CD14-positive monocyte (primary cell): ENCODE data around the gene HAGHL. TPM values are rescaled to one million over a fixed set of nuclear protein-coding genes. Genes with fewer than 3 reads are reported as not detected.

Source experiments
- DNase-seq, 3 donors: peaks; one replicate each; pipeline ENCODE4 v3.0.0-alpha.2; 2011 to 2022
- H2AFZ ChIP-seq: 2 replicates; pipeline ENCODE4 v1.6.0; 2012; ENCODE audit warnings: mild to moderate bottlenecking, low read depth, low read length, inconsistent platforms; ENCODE audit not compliant: insufficient read depth, poor library complexity, severe bottlenecking
- H3K27ac ChIP-seq, 2 donors: 1 replicate in 1 of 2; 2 replicates in 1 of 2; pipeline ENCODE4 v1.5.1; 2012 to 2013; ENCODE audit warnings: low read length in 2 of 2, control low read depth in 1 of 2, inconsistent platforms in 1 of 2, low read depth in 1 of 2, mild to moderate bottlenecking in 1 of 2
- H3K27me3 ChIP-seq, 2 donors: one replicate each; pipeline versions ENCODE4 v1.6.0 to v1.6.1; 2011 to 2013; ENCODE audit warnings: low read length in 2 of 2; ENCODE audit not compliant: control insufficient read depth in 2 of 2, insufficient read depth in 2 of 2
- H3K36me3 ChIP-seq, 2 donors: replicated peaks in 1 of 2; 1 replicate in 1 of 2; 2 replicates in 1 of 2; pipeline versions ENCODE4 v1.5.1 to v1.6.1; 2012 to 2013; ENCODE audit warnings: low read length in 2 of 2, control low read depth in 1 of 2, inconsistent platforms in 1 of 2, mild to moderate bottlenecking in 1 of 2; ENCODE audit not compliant: insufficient read depth in 2 of 2, control insufficient read depth in 1 of 2
- H3K4me1 ChIP-seq, 2 donors: 1 replicate in 1 of 2; 2 replicates in 1 of 2; pipeline versions ENCODE4 v1.5.1 to v1.6.1; 2012 to 2013; ENCODE audit warnings: low read length in 2 of 2, control low read depth in 1 of 2, inconsistent platforms in 1 of 2, mild to moderate bottlenecking in 1 of 2, moderate library complexity in 1 of 2; ENCODE audit not compliant: insufficient read depth in 2 of 2, control insufficient read depth in 1 of 2
- H3K4me2 ChIP-seq: replicated peaks from 2 replicates; pipeline ENCODE3; 2012; ENCODE audit warnings: low read length, moderate library complexity, mild to moderate bottlenecking; ENCODE audit not compliant: poor library complexity, severe bottlenecking; ENCODE audit errors: extremely low read depth
- H3K4me3 ChIP-seq, 3 experiments: fragments of 200-600 bp in 1 of 3; sonication (generic) in 1 of 3; replicated peaks in 1 of 3; 1 replicate in 2 of 3; 2 replicates in 1 of 3; pipeline ENCODE4 v1.5.1; 2011 to 2013; ENCODE audit warnings: low read length in 3 of 3, mild to moderate bottlenecking in 3 of 3, control low read depth in 2 of 3, low read depth in 2 of 3, inconsistent platforms in 1 of 3, moderate library complexity in 1 of 3
- H3K79me2 ChIP-seq: 2 replicates; pipeline ENCODE4 v1.6.0; 2012; ENCODE audit warnings: mild to moderate bottlenecking, control low read depth, inconsistent platforms, low read length, moderate library complexity; ENCODE audit not compliant: insufficient read depth
- H3K9ac ChIP-seq: 2 replicates; pipeline ENCODE4 v1.6.0; 2017; ENCODE audit warnings: low read length, mild to moderate bottlenecking; ENCODE audit not compliant: insufficient read depth, poor library complexity, severe bottlenecking
- H3K9me3 ChIP-seq, 2 donors: replicated peaks in 1 of 2; 1 replicate in 1 of 2; 2 replicates in 1 of 2; pipeline versions ENCODE4 v1.5.1 to v1.6.1; 2012 to 2013; ENCODE audit warnings: low read length in 2 of 2, control low read depth in 1 of 2; ENCODE audit not compliant: control insufficient read depth in 1 of 2, insufficient read depth in 1 of 2
- H4K20me1 ChIP-seq: 2 replicates; pipeline ENCODE4 v1.6.0; 2012; ENCODE audit warnings: mild to moderate bottlenecking, low read length, control low read depth, moderate library complexity; ENCODE audit not compliant: insufficient read depth
- H3K27ac Mint-ChIP-seq, 7 donors: one replicate each; pipeline ENCODE4 v1.8.0; 2020; ENCODE audit warnings: mild to moderate bottlenecking in 7 of 7, mixed read lengths in 7 of 7, moderate library complexity in 6 of 7, inconsistent platforms in 2 of 7
- H3K27me3 Mint-ChIP-seq, 3 donors: one replicate each; pipeline ENCODE4 v1.8.0; 2021 to 2022; ENCODE audit warnings: low read depth in 3 of 3, mild to moderate bottlenecking in 3 of 3, mixed read lengths in 3 of 3, moderate library complexity in 3 of 3, inconsistent platforms in 1 of 3
- H3K36me3 Mint-ChIP-seq, 2 donors: one replicate each; pipeline ENCODE4 v1.8.0; 2020; ENCODE audit warnings: mixed read lengths in 2 of 2, inconsistent platforms in 1 of 2, mild to moderate bottlenecking in 1 of 2
- H3K4me1 Mint-ChIP-seq: one replicate; pipeline ENCODE4 v1.8.0; 2020; ENCODE audit warnings: mild to moderate bottlenecking, mixed read lengths
- H3K4me3 Mint-ChIP-seq, 2 donors: one replicate each; pipeline ENCODE4 v1.8.0; 2020; ENCODE audit warnings: mild to moderate bottlenecking in 2 of 2, mixed read lengths in 2 of 2, moderate library complexity in 1 of 2
- H3K9me3 Mint-ChIP-seq, 7 donors: one replicate each; pipeline ENCODE4 v1.8.0; 2020 to 2022; ENCODE audit warnings: mixed read lengths in 7 of 7, mild to moderate bottlenecking in 6 of 7, moderate library complexity in 6 of 7, inconsistent platforms in 2 of 7
- CTCF ChIP-seq: fragments of 200-600 bp; IDR thresholded peaks from one replicate; pipeline ENCODE4 v1.8.0; 2022; ENCODE audit warnings: antibody characterized with exemption, mild to moderate bottlenecking
- WGBS: methylation state at CpG from one replicate; pipeline ENCODE4 v1.1.5; 2013; ENCODE audit warnings: missing lambda C conversion rate; ENCODE audit not compliant: insufficient coverage; 5-methylcytosine and 5-hydroxymethylcytosine counted together
- intact Hi-C, 2 donors: fragments of 100-400 bp; cut with micrococcal nuclease; formaldehyde crosslinking; loops; one replicate each; pipeline versions ENCODE4 v1.15.0 to v1.15.1; 2023
- polyA plus RNA-seq, 3 donors: library from polyadenylated mRNA; depleted of rRNA in 1 of 3; unstranded in 2 of 3; stranded (reverse) in 1 of 3; fragments of 300-500 nt in 2 of 3; fragments of >200 nt in 1 of 3; fragmentation: Illumina TruSeq in 2 of 3; gene quantifications; 1 replicate in 2 of 3; 2 replicates in 1 of 3; pipeline ENCODE4 v1.2.3, GENCODE V29; 2012 to 2021

Gene HAGHL
- polyA plus RNA-seq, 3 donors, result 0.60 to 8.9 (median 1.5) TPM

- Histone ChIP-seq H3K4me3 (no peak overlapping the region), H3K36me3 (peaks cover 60 to 73% of the 10 kb centered on the region in 2 donors), H3K79me2 (peaks cover 12% of the 10 kb centered on the region), H2AFZ (no peak overlapping the region), H4K20me1 (peaks cover 5% of the 10 kb centered on the region), H3K9me3 (no peaks in the 10 kb centered on the region), H3K27me3 (no peaks in the 10 kb centered on the region), H3K4me2 (no peak overlapping the region), H3K27ac (no peak overlapping the region), H3K9ac (no peak overlapping the region), H3K4me1 (peaks cover 9 to 12% of the 10 kb centered on the region in 2 donors)
- no peak overlapping the region for H3K4me3 Mint-ChIP-seq
- H3K36me3 Mint-ChIP-seq, result peaks cover 56 to 80% of the 10 kb centered on the region in 2 donors
- H3K27ac Mint-ChIP-seq, result no peak overlapping the region
- peaks cover 0 to 3% (median 0%) of the 10 kb centered on the region in 3 donors for H3K27me3 Mint-ChIP-seq
- intact Hi-C loops, result no loop called here
- no peak for TF ChIP-seq CTCF
- 94% methylated on average over 8 of the region's 13 CpGs for WGBS
- H3K9me3 Mint-ChIP-seq, result no peaks in the 10 kb centered on the region
- peaks cover 12% of the 10 kb centered on the region for H3K4me1 Mint-ChIP-seq
- no peak for DNase-seq
These were observed 9.1 kb downstream of the HAGHL start for GRCh38 chr16:735982-736453.

- Histone ChIP-seq H3K4me3 (no peak overlapping the region), H3K27me3 (no peaks in the 10 kb centered on the region), H3K27ac (no peak overlapping the region), H3K4me2 (no peak overlapping the region), H3K9me3 (no peaks in the 10 kb centered on the region), H3K9ac (no peak overlapping the region), H3K4me1 (peaks cover 14 to 17% of the 10 kb centered on the region in 2 donors), H2AFZ (no peak overlapping the region), H3K36me3 (peaks cover 58 to 63% of the 10 kb centered on the region in 2 donors), H3K79me2 (peaks cover 12% of the 10 kb centered on the region), H4K20me1 (peaks cover 5% of the 10 kb centered on the region)
- no peak for TF ChIP-seq CTCF
- WGBS, result 96% methylated on average over 26 of the region's 29 CpGs
- peaks cover 55 to 75% of the 10 kb centered on the region in 2 donors for H3K36me3 Mint-ChIP-seq
- intact Hi-C loops, result no loop called here
- peaks cover 0 to 3% (median 0%) of the 10 kb centered on the region in 3 donors for H3K27me3 Mint-ChIP-seq
- H3K27ac Mint-ChIP-seq, result no peak overlapping the region
- DNase-seq, result no peak
- no peaks in the 10 kb centered on the region for H3K9me3 Mint-ChIP-seq
- H3K4me1 Mint-ChIP-seq, result peaks cover 16% of the 10 kb centered on the region
- H3K4me3 Mint-ChIP-seq, result no peak overlapping the region
These were observed 10.1 kb downstream of the HAGHL start for GRCh38 chr16:736936-737481.
